ENCODE measurements around the gene TFDP3.

The TFDP3 gene

GRCh38 chrX:133185119-133185518 is 33.0 kb downstream of the TFDP3 start:
- no peak for DNase-seq

- DNase-seq = no peak
Measured at GRCh38 chrX:133183806-133184205, 34.3 kb downstream of the TFDP3 start.

GRCh38 chrX:133179500-133179899 is 38.7 kb downstream of the TFDP3 start:
- no peak for DNase-seq

- no peak for DNase-seq
Measured at GRCh38 chrX:133177202-133177601, 41.0 kb downstream of the TFDP3 start.

- no peak for DNase-seq
Measured at GRCh38 chrX:133175605-133176004, 42.5 kb downstream of the TFDP3 start.

GRCh38 chrX:133175162-133175561 is 43.0 kb downstream of the TFDP3 start:
- DNase-seq = no peak

- no peak for DNase-seq
Measured at GRCh38 chrX:133171962-133172708, 46.0 kb downstream of the TFDP3 start.

Measured in hippocampal formation (tissue), 2 donors.